Activated naive CD8-positive, alpha-beta T cell (primary cell): ENCODE data around the gene MISP.

Source experiments
- H3K27ac Mint-ChIP-seq: one replicate; pipeline ENCODE4 v1.8.0; 2021; ENCODE audit warnings: mixed read lengths
- H3K27me3 Mint-ChIP-seq: one replicate; pipeline ENCODE4 v1.8.0; 2021; ENCODE audit warnings: mixed read lengths
- H3K36me3 Mint-ChIP-seq: one replicate; pipeline ENCODE4 v1.8.0; 2021; ENCODE audit warnings: mixed read lengths
- H3K4me1 Mint-ChIP-seq: one replicate; pipeline ENCODE4 v1.8.0; 2021; ENCODE audit warnings: low read depth, mixed read lengths
- H3K4me3 Mint-ChIP-seq: one replicate; pipeline ENCODE4 v1.8.0; 2021; ENCODE audit warnings: mild to moderate bottlenecking, mixed read lengths
- H3K9me3 Mint-ChIP-seq: one replicate; pipeline ENCODE4 v1.8.0; 2021; ENCODE audit warnings: low read depth, mixed read lengths

The MISP gene

DNA sequence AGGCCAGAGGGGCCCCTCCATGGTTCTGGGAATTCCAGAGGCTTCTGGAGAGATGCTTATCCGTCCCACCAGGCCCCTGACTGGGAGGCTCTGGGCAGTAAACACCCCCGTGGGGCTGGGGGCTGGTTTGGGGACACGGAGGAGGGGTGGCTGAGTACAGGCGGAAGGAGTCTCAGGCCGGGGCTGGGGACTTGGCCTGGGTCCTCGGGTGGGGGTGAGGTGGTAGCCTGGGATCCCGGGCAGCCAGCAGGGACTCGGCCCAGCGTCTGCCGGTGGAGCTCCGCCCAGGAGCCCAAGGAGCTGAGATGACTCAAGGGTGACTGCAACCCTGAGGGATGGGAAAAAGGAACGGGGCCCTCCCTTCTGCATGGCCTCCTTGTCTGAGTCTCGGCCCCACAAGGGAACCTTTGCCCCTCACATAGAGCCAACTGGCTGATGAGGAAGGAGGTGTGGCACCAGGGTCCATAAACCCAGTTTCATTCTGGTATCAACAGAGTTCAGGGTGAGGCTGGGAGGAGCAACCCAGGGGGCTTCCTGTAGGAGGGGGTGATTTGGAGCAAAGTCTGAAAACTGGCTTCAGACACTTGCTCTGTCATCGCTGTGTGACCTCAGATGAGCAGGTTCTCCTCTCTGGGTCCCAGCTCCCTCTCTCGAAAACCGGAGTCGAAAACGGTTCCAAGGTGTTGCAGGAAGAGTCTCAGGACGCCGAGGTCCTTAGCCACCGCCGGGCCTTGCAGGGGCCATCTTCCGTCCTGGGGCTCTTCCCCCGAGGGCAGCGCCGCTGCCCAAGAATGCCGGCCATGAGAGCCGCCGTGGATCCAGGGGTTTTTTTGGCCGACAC, 809 bp downstream of the MISP start:
- no peak overlapping the region for H3K4me3 Mint-ChIP-seq
- H3K9me3 Mint-ChIP-seq = no peaks in the 10 kb centered on the region
- H3K27ac Mint-ChIP-seq = no peak overlapping the region
- no peaks in the 10 kb centered on the region for H3K36me3 Mint-ChIP-seq
- H3K27me3 Mint-ChIP-seq = no peaks in the 10 kb centered on the region
- no peaks in the 10 kb centered on the region for H3K4me1 Mint-ChIP-seq

DNA sequence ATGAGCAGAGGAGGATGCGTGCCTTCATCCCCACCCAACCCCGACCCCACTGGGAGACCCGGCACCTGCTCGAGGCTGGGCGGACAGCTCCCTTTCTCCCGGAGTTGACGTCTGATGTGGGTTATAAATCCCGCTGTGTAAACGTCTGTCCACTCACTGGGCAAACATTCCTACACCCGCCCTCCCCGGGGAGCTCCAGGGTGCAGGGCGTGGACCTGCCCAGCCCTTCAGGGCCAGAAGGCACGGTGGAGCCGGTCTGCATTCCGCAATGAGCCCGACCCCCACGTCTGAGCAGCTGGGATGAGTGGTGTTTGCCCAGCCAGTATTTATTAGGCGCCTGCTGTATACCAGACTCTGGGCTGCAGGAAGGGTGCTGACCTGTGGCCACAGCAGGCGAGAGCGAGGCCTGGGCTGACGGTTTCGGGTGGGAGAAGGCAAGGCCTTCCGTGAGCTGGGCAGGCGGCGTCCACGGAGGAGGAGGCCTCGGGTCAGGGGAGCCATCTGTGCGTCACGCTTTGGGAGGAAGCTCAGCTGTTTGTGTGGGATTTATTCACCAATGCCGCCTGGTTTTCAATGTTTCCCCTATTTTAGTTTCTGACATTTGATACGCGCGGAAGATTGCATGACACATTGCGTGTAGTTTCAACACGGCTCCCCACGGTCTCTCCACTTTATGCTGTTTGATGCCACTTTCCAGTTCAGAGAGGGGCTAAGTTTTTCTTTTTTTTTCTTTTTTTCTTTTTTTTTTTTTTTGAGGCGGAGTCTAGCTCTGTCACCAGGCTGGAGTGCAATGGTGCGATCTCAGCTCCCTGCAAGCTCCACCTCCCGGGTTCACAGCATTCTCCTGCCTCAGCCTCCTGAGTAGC, 2.0 kb downstream of the MISP start:
- Mint-ChIP-seq H3K4me3 (no peak overlapping the region), H3K27me3 (no peaks in the 10 kb centered on the region), H3K36me3 (no peaks in the 10 kb centered on the region), H3K9me3 (no peaks in the 10 kb centered on the region), H3K4me1 (no peaks in the 10 kb centered on the region), H3K27ac (no peak overlapping the region)

DNA sequence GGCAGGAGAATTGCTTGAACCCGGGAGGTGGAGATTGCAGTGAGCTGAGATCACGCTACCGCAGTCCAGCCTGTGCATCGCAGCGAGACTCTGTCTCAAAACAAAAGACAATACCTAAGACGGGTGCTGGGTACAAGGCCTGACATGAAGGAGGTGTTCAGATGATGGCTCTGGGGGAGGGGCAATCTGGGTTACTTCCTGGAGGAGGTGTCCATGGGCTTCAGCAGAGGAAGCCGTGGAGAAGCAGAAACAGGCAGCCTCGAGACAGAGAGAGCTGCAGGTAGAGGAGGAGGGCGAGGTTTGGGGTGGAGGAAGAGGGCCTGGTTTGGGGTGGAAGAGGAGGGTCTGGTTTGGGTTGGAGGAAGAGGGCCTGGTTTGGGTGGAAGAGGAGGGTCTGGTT, 3.6 kb downstream of the MISP start:
- Mint-ChIP-seq H3K27me3 (no peaks in the 10 kb centered on the region), H3K4me1 (no peaks in the 10 kb centered on the region), H3K9me3 (no peaks in the 10 kb centered on the region), H3K36me3 (no peaks in the 10 kb centered on the region), H3K4me3 (no peak overlapping the region), H3K27ac (no peak overlapping the region)

DNA sequence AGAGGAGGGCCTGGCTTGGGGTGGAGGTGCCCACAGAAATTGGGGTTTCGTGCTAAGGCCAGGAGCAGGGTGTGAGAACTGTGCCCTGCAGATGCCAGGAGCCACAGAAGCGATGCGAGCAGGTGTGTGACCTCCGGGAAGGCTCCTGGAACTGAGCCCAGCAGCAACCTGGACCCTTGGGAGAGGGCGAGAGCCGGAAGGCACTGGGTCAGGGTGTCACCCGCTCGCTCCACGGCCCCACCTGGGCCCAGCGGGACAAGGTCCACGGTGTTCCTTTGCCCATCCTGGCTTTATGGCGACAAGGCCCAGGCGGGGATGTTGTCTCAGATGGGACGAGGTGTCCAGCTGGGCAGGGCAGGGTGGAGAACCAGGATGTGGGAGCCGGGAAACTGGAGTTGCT, 4.2 kb downstream of the MISP start:
- no peaks in the 10 kb centered on the region for H3K4me1 Mint-ChIP-seq
- H3K9me3 Mint-ChIP-seq = no peaks in the 10 kb centered on the region
- H3K4me3 Mint-ChIP-seq = no peak overlapping the region
- no peaks in the 10 kb centered on the region for H3K36me3 Mint-ChIP-seq
- no peak overlapping the region for H3K27ac Mint-ChIP-seq
- H3K27me3 Mint-ChIP-seq = no peaks in the 10 kb centered on the region

DNA sequence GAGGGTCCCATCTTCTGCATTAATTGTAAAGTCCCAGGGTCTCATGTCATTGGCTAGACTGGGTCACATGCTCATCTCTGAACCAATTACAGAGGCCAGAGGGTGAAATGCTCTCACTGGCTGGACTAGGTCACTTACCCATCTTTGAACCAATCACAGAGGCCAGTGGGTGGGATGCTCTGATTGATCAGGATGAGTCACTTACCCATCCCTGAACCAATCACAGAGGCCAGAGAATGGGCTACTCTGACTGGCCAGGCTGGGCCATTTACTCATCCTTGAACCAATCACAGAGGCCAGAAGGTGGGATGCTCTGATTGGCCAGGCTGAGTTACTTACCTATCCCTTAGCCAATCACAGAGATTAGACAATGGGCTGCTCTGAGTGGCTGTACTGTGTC, 5.3 kb downstream of the MISP start:
- no peak overlapping the region for H3K4me3 Mint-ChIP-seq
- H3K27ac Mint-ChIP-seq = no peak overlapping the region
- H3K36me3 Mint-ChIP-seq = no peaks in the 10 kb centered on the region
- no peaks in the 10 kb centered on the region for H3K4me1 Mint-ChIP-seq
- no peaks in the 10 kb centered on the region for H3K27me3 Mint-ChIP-seq
- no peaks in the 10 kb centered on the region for H3K9me3 Mint-ChIP-seq

DNA sequence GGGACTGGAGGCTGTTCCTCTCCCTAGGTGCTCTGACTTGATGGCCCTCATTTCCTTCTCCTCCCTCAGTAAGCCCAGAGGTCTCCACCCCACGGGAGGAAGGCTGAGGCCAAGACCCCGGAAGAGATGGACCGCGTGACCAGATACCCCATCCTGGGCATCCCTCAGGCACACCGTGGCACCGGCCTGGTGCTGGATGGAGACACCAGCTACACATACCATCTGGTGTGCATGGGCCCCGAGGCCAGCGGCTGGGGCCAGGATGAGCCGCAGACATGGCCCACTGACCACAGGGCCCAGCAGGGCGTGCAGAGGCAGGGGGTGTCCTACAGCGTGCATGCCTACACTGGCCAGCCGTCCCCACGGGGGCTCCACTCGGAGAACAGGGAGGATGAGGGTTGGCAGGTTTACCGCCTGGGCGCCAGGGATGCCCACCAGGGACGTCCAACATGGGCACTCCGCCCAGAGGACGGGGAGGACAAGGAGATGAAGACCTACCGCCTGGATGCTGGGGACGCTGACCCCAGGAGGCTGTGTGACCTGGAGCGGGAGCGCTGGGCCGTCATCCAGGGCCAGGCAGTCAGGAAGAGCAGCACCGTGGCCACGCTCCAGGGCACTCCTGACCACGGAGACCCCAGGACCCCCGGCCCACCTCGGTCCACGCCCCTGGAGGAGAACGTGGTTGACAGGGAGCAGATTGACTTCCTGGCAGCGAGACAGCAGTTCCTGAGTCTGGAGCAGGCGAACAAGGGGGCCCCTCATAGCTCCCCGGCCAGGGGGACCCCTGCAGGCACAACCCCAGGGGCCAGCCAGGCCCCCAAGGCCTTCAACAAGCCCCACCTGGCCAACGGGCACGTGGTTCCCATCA, 6.1 kb downstream of the MISP start:
- Mint-ChIP-seq H3K4me1 (no peaks in the 10 kb centered on the region), H3K9me3 (no peaks in the 10 kb centered on the region), H3K27me3 (no peaks in the 10 kb centered on the region), H3K36me3 (no peaks in the 10 kb centered on the region), H3K4me3 (no peak overlapping the region), H3K27ac (no peak overlapping the region)

DNA sequence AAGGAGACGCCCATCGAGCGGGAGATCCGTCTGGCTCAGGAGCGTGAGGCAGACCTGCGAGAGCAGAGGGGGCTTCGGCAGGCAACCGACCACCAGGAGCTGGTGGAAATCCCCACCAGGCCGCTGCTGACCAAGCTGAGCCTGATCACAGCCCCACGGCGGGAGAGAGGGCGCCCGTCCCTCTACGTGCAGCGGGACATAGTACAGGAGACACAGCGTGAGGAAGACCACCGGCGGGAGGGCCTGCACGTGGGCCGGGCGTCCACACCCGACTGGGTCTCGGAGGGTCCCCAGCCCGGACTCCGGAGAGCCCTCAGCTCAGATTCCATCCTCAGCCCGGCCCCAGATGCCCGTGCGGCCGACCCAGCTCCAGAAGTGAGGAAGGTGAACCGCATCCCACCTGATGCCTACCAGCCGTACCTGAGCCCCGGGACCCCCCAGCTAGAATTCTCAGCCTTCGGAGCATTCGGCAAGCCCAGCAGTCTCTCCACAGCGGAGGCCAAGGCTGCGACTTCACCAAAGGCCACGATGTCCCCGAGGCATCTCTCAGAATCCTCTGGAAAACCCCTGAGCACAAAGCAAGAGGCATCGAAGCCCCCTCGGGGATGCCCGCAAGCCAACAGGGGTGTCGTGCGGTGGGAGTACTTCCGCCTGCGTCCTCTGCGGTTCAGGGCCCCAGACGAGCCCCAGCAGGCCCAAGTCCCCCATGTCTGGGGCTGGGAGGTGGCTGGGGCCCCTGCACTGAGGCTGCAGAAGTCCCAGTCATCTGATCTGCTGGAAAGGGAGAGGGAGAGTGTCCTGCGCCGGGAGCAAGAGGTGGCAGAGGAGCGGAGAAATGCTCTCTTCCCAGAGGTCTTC, 7.1 kb downstream of the MISP start:
- Mint-ChIP-seq H3K27me3 (no peaks in the 10 kb centered on the region), H3K36me3 (no peaks in the 10 kb centered on the region), H3K4me3 (no peak overlapping the region), H3K9me3 (no peaks in the 10 kb centered on the region), H3K4me1 (no peaks in the 10 kb centered on the region), H3K27ac (no peak overlapping the region)

DNA sequence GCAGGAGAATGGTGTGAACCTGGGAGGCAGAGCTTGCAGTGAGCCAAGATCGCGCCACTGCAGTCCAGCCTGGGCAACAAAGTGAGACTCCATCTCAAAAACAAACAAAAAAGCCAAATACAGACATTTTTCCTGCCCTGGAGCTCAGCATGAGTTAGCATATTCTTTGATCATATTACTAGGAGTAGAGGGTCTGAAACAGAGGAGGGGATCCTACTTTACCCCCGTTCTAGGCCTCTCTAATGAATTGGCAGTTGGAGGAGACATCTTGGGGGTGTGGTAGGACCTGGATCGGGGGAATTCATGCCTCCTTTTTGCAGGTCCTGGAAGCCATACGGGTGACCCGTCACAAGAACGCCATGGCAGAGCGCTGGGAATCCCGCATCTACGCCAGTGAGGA, 12.3 kb downstream of the MISP start:
- Mint-ChIP-seq H3K4me1 (no peaks in the 10 kb centered on the region), H3K27me3 (no peaks in the 10 kb centered on the region), H3K27ac (no peak overlapping the region), H3K36me3 (no peaks in the 10 kb centered on the region), H3K4me3 (no peak overlapping the region), H3K9me3 (no peaks in the 10 kb centered on the region)

DNA sequence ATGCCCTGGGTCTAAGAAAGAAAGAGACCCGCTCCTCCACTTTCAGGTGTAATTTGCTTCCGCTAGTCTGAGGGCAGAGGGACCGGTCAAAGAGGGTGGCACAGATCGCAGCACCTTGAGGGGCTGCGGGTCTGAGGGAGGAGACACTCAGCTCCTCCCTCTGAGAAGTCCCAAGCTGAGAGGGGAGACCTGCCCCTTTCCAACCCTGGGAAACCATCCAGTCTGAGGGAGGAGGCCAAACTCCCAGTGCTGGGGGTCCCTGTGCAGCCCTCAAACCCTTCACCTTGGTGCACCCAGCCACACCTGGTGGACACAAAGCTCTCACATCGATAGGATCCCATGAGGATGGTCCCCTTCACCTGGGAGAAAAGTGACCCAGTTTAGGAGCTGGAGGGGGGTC, 13.0 kb downstream of the MISP start:
- H3K36me3 Mint-ChIP-seq = no peaks in the 10 kb centered on the region
- no peak overlapping the region for H3K27ac Mint-ChIP-seq
- H3K4me1 Mint-ChIP-seq = no peaks in the 10 kb centered on the region
- H3K27me3 Mint-ChIP-seq = no peaks in the 10 kb centered on the region
- H3K4me3 Mint-ChIP-seq = no peak overlapping the region
- no peaks in the 10 kb centered on the region for H3K9me3 Mint-ChIP-seq

DNA sequence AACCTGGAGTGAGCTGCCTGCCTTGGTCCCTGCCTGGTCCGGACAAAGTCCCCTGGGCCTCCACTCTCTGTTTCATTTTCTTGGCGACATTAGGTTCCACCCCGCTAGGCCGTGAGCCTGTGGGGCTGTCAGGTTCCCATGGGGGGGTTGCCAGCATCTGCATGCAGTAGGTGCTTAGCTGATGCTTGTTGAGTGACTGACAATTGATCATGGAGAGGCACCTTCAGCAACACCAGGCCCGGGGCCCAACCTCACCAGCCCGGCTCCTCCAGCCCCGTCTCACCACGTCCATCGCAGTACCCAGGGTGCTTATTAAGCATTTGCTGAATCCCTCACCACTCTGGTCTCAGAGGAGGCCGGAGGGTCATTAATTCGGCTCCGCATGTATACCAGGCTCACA, 13.4 kb downstream of the MISP start:
- Mint-ChIP-seq H3K4me1 (no peaks in the 10 kb centered on the region), H3K9me3 (no peaks in the 10 kb centered on the region), H3K27ac (no peak overlapping the region), H3K36me3 (no peaks in the 10 kb centered on the region), H3K4me3 (no peak overlapping the region), H3K27me3 (no peaks in the 10 kb centered on the region)

DNA sequence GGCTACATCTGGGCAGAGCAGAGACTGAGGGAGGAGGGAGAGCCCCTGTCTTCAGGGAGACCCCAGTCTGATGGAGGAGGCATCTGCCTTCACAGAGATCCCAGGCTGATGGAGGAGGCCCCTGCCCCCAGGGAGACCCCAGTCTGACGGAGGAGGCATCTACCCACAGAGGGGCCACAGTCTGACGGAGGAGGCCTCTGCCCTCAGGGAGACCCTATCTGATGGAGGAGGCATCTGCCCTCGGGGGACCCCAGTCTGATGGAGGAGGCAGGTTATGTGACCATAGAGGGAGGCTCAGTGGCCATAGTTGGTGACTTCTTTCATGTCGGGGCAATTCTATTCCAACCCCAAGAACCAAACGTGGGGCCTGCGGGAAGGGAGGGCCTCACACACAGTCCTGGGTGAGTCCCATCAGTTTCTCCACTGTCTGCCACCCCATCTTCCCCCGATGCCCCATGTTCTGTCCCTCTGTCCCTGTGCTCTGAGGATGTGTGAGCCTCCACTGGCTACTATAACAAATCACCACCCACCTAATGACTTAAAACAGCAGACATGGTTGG, 14.3 kb downstream of the MISP start:
- no peaks in the 10 kb centered on the region for H3K9me3 Mint-ChIP-seq
- H3K4me3 Mint-ChIP-seq = no peak overlapping the region
- H3K27me3 Mint-ChIP-seq = peaks cover under 1% of the 10 kb centered on the region

DNA sequence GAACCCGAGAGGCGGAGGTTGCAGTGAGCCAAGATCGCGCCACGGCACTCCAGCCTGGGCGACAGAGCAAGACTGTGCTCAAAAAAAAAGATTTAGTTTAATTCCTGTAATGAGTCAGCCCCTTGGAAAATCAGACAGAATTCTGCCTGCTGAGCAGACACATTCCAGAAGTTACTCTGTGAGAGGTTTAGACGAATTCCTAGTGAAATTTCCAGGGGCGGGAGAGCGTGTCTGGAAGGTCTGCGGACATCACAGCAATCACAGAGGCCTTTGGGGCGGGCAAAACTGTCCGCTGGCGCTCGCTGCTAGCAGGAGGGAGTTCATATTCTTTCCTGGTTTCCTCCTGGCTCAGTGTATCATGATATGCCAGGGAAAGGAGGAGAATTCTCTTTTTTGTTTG, 17.5 kb downstream of the MISP start:
- no peak overlapping the region for H3K4me3 Mint-ChIP-seq
- peaks cover 2% of the 10 kb centered on the region for H3K27me3 Mint-ChIP-seq
- H3K27ac Mint-ChIP-seq = no peak overlapping the region
- no peaks in the 10 kb centered on the region for H3K9me3 Mint-ChIP-seq
- H3K36me3 Mint-ChIP-seq = no peaks in the 10 kb centered on the region
- H3K4me1 Mint-ChIP-seq = peaks cover 2% of the 10 kb centered on the region

More for the DNA sequence above, 14.3 kb downstream of the MISP start:
- peaks cover under 1% of the 10 kb centered on the region for H3K4me1 Mint-ChIP-seq
- no peak overlapping the region for H3K27ac Mint-ChIP-seq
- no peaks in the 10 kb centered on the region for H3K36me3 Mint-ChIP-seq

DNA sequence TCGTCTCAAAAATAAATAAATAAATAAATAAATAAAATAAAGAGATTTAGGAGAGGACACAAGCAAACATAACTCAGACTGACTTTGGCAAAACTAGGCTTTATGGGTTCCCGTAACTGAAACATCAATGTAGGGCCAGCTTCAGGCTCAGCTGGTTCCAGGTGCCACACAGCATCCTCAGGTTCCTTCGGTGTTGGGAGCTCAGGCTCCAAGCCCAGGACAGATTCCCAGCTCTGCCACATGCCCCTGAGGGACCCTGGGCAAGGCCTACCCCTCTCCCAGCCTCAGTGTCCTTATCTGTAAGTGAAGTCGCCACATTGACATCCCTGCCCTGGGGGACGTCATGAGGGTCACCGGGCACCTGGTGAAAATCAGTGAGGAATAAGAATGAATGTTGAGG, 18.7 kb downstream of the MISP start:
- H3K4me1 Mint-ChIP-seq = peaks cover 2% of the 10 kb centered on the region
- H3K36me3 Mint-ChIP-seq = no peaks in the 10 kb centered on the region
- H3K27ac Mint-ChIP-seq = no peak overlapping the region
- H3K9me3 Mint-ChIP-seq = no peaks in the 10 kb centered on the region
- H3K4me3 Mint-ChIP-seq = no peak overlapping the region
- peaks cover 2% of the 10 kb centered on the region for H3K27me3 Mint-ChIP-seq

DNA sequence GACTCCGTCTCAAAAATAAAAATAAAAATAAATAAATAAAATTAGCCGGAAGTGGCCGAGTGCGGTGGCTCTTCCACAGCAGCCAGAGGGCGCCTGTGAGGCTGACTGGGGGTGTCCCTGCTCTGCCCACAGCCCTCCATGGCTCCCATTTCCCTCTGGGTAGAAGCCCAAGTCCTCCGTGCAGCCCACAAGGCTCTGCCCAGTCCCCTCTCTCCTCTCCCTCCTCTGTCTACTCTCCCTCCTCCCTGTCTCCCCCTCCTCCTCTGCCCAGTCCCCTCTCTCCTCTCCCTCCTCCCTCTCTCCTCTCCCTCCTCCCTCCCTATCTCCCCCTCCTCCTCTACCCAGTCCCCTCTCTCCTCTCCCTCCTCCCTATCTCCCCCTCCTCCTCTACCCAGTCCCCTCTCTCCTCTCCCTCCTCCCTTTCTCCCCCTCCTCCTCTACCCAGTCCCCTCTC, 20.4 kb downstream of the MISP start:
- no peak overlapping the region for H3K4me3 Mint-ChIP-seq
- H3K27ac Mint-ChIP-seq = no peak overlapping the region
- no peaks in the 10 kb centered on the region for H3K9me3 Mint-ChIP-seq
- peaks cover 2% of the 10 kb centered on the region for H3K4me1 Mint-ChIP-seq
- no peaks in the 10 kb centered on the region for H3K36me3 Mint-ChIP-seq
- peaks cover 2% of the 10 kb centered on the region for H3K27me3 Mint-ChIP-seq
